Measurements from ENCODE around the gene ZFP36L2. TPM values are rescaled to one million over a fixed set of nuclear protein-coding genes. Genes with fewer than 3 reads are reported as not detected.

The ZFP36L2 gene
- total RNA-seq: 11.7 and 16.3 TPM in 2 replicates

GRCh38 chr2:43226558-43226954, at the start of gene ZFP36L2:
Gene ZFP36L2 (minus strand): TSS chr2:43226606. CDS start chr2:43226315, 291 bp downstream.

